Activated CD8-positive, alpha-beta memory T cell treated with anti-CD3 and anti-CD28 coated beads, Interleukin-2, amount 50 U/mL, for 24 hours (primary cell): ENCODE data around the gene APOBEC3B.
"Not testable (repeated sequence)": the region's sequence is repeated elsewhere in the genome, so short reads cannot be mapped to it uniquely, and the experiment has no call there.

Experiments
- DNase-seq: peaks from one replicate; pipeline ENCODE4 v3.0.0-alpha.2; 2020; ENCODE audit errors: extremely low read depth

Gene APOBEC3B

GRCh38 chr22:38997518-38997917 is 15.4 kb downstream of the APOBEC3B start:
- DNase-seq, result no peak

- DNase-seq, result peak; percentile 38
These were observed 21.1 kb downstream of the APOBEC3B start for GRCh38 chr22:39003165-39003638.

GRCh38 chr22:39007177-39007576 is 25.0 kb downstream of the APOBEC3B start:
- no peak for DNase-seq

- DNase-seq, result not testable (repeated sequence)
These were observed 26.2 kb downstream of the APOBEC3B start for GRCh38 chr22:39008271-39008850.

- no peak for DNase-seq
These were observed 28.8 kb downstream of the APOBEC3B start for GRCh38 chr22:39010946-39011345.

GRCh38 chr22:39012533-39013511 is 30.7 kb downstream of the APOBEC3B start:
- no peak for DNase-seq

GRCh38 chr22:39013561-39013941 is 31.4 kb downstream of the APOBEC3B start:
- not testable (repeated sequence) for DNase-seq

GRCh38 chr22:39013942-39014722 is 32.0 kb downstream of the APOBEC3B start, which contains the start of gene APOBEC3C:
Gene APOBEC3C (plus strand): TSS chr22:39014257. CDS start chr22:39014363, 106 bp downstream.
- peak; percentile 44 for DNase-seq

GRCh38 chr22:39014723-39015121 is 32.6 kb downstream of the APOBEC3B start:
- not testable (repeated sequence) for DNase-seq

- no peak for DNase-seq
These were observed 34.4 kb downstream of the APOBEC3B start for GRCh38 chr22:39016592-39016991.

- no peak for DNase-seq
These were observed 35.6 kb downstream of the APOBEC3B start for GRCh38 chr22:39017596-39018365.

- DNase-seq, result not testable (repeated sequence)
These were observed 38.0 kb downstream of the APOBEC3B start for GRCh38 chr22:39020021-39020651.

- no peak for DNase-seq
These were observed 39.6 kb downstream of the APOBEC3B start for GRCh38 chr22:39021552-39022250.

- no peak for DNase-seq
These were observed 42.6 kb downstream of the APOBEC3B start for GRCh38 chr22:39024519-39025308.

GRCh38 chr22:39026509-39027150 is 44.5 kb downstream of the APOBEC3B start:
- no peak for DNase-seq

- no peak for DNase-seq
These were observed 45.6 kb downstream of the APOBEC3B start for GRCh38 chr22:39027717-39028116.

GRCh38 chr22:39028281-39028680 is 46.1 kb downstream of the APOBEC3B start:
- no peak for DNase-seq

GRCh38 chr22:39029227-39029626 is 47.1 kb downstream of the APOBEC3B start:
- no peak for DNase-seq

- DNase-seq, result no peak
These were observed 48.6 kb downstream of the APOBEC3B start for GRCh38 chr22:39030705-39031104.
